HG03095 (cell line): ENCODE measurements around the gene PCDHB14.

Experiments used
- ATAC-seq: cut with Tn5 transposase; IDR thresholded peaks from one replicate; pipeline ENCODE4 v1.9.1; 2021; ENCODE audit warnings: moderate library complexity; ENCODE audit not compliant: unreplicated experiment

PCDHB14 gene

DNA sequence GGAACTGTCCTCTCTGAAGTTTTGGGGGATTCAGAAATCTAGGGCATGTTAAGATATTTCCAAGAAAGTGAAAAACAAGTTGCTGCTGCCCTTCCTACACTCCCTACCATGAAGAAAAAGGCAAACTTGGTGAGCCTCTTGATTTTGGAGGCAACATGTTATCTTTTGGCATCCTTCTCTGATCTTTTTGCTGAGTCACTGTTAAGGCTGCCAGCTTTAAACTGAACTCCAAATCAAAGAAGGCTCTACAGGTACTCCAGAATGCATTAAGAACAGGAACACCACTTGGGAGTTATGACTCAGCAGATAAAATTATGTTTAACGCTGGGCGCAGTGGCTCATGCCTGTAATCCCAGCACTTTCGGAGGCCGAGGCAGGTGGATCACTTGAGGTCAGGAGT, 46.1 kb downstream of the PCDHB14 start:
- no peak for ATAC-seq

DNA sequence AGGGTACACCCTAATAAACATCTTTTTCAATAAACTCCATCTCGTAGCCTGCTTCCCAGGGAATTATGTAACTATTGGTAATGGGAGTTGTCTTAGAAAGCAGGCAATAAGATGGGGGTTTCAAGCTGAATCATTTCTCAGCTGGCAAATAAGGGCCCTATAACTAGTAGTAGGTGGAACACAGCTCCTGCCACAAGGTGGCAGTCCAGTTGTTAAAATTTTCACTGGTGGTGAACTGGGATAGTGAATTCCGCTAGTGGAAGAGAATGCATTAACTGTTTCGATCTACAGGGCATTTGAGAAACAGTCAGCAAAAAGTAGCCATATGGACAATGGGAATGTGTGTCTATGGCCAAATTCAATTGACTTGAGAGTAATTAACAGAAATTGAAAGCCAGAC, 49.8 kb downstream of the PCDHB14 start:
- no peak for ATAC-seq
